Astrocyte (in vitro differentiated cells and primary cell): Measurements from ENCODE around the gene HS6ST1. TPM values are rescaled to one million over a fixed set of nuclear protein-coding genes. Genes with fewer than 3 reads are reported as not detected.

Source experiments
- DNase-seq: peaks from one replicate; pipeline ENCODE4 v3.0.0-alpha.2; 2010; ENCODE audit warnings: low read depth
- FAIRE-seq: peaks from 2 replicates; lab custom pipeline; 2011; peaks lifted over from hg19 to GRCh38; lab: Jason Lieb, UNC
- H2AFZ ChIP-seq: 2 replicates; pipeline ENCODE4 v1.6.0; 2012; ENCODE audit warnings: low read depth, low read length, inconsistent platforms
- H3K27ac ChIP-seq: 2 replicates; pipeline ENCODE4 v1.5.1; 2011; ENCODE audit warnings: low read depth, low read length, inconsistent platforms
- H3K27me3 ChIP-seq: 2 replicates; pipeline ENCODE4 v1.6.0; 2011; ENCODE audit warnings: low read length, inconsistent platforms; ENCODE audit not compliant: insufficient read depth
- H3K36me3 ChIP-seq: 2 replicates; pipeline ENCODE4 v1.5.1; 2011; ENCODE audit warnings: low read length, inconsistent platforms; ENCODE audit not compliant: insufficient read depth
- H3K4me1 ChIP-seq: 2 replicates; pipeline ENCODE4 v1.5.1; 2011; ENCODE audit warnings: low read length, inconsistent platforms; ENCODE audit not compliant: insufficient read depth
- H3K4me2 ChIP-seq: 2 replicates; pipeline ENCODE4 v1.6.0; 2012; ENCODE audit warnings: low read length, inconsistent platforms
- H3K4me3 ChIP-seq: 2 replicates; pipeline ENCODE4 v1.5.1; 2011; ENCODE audit warnings: low read depth, mild to moderate bottlenecking, low read length, inconsistent platforms; ENCODE audit not compliant: insufficient read depth
- H3K79me2 ChIP-seq: 2 replicates; pipeline ENCODE4 v1.6.0; 2012; ENCODE audit warnings: mild to moderate bottlenecking, low read length, inconsistent platforms; ENCODE audit not compliant: insufficient read depth
- H3K9ac ChIP-seq: 2 replicates; pipeline ENCODE4 v1.6.0; 2012; ENCODE audit warnings: mild to moderate bottlenecking, low read length, inconsistent platforms
- H3K9me3 ChIP-seq: 2 replicates; pipeline ENCODE4 v1.5.1; 2012; ENCODE audit warnings: low read depth, mild to moderate bottlenecking, low read length, inconsistent platforms; ENCODE audit not compliant: insufficient read depth
- H4K20me1 ChIP-seq: 2 replicates; pipeline ENCODE4 v1.6.0; 2012; ENCODE audit warnings: low read length, inconsistent platforms; ENCODE audit not compliant: insufficient read depth
- H3K27ac Mint-ChIP-seq: one replicate; pipeline ENCODE4 v1.8.0; 2021; ENCODE audit warnings: mild to moderate bottlenecking, mixed read lengths; ENCODE audit not compliant: unreplicated experiment
- H3K27me3 Mint-ChIP-seq: one replicate; pipeline ENCODE4 v1.8.0; 2021; ENCODE audit warnings: low read depth, mixed read lengths; ENCODE audit not compliant: unreplicated experiment
- H3K36me3 Mint-ChIP-seq: one replicate; pipeline ENCODE4 v1.8.0; 2021; ENCODE audit warnings: low read depth, mixed read lengths; ENCODE audit not compliant: unreplicated experiment
- H3K4me1 Mint-ChIP-seq: one replicate; pipeline ENCODE4 v1.8.0; 2021; ENCODE audit warnings: low read depth, mixed read lengths; ENCODE audit not compliant: unreplicated experiment
- H3K4me3 Mint-ChIP-seq: one replicate; pipeline ENCODE4 v1.8.0; 2021; ENCODE audit warnings: mild to moderate bottlenecking, moderate library complexity, mixed read lengths; ENCODE audit not compliant: unreplicated experiment
- H3K9me3 Mint-ChIP-seq: one replicate; pipeline ENCODE4 v1.8.0; 2021; ENCODE audit warnings: mild to moderate bottlenecking, mixed read lengths; ENCODE audit not compliant: unreplicated experiment
- EZH2 ChIP-seq: IDR thresholded peaks from 2 replicates; pipeline ENCODE4 v1.6.1; 2012; ENCODE audit warnings: mild to moderate bottlenecking, low read length, inconsistent platforms; ENCODE audit not compliant: insufficient read depth
- total RNA-seq: library from RNA; stranded (reverse); gene quantifications from 2 replicates; pipeline ENCODE4 v1.2.1, GENCODE V29; 2021
- TF ChIP-seq, protein P1 (sequence below): IDR thresholded peaks from 2 replicates; pipeline ENCODE4 v1.5.1; 2011; ENCODE audit warnings: low read depth, mild to moderate bottlenecking, inconsistent platforms, low read length, moderate library complexity; ENCODE audit not compliant: insufficient read depth

HS6ST1 gene
- total RNA-seq, 1 donor from 2014 or later, result 20.5 TPM

DNA sequence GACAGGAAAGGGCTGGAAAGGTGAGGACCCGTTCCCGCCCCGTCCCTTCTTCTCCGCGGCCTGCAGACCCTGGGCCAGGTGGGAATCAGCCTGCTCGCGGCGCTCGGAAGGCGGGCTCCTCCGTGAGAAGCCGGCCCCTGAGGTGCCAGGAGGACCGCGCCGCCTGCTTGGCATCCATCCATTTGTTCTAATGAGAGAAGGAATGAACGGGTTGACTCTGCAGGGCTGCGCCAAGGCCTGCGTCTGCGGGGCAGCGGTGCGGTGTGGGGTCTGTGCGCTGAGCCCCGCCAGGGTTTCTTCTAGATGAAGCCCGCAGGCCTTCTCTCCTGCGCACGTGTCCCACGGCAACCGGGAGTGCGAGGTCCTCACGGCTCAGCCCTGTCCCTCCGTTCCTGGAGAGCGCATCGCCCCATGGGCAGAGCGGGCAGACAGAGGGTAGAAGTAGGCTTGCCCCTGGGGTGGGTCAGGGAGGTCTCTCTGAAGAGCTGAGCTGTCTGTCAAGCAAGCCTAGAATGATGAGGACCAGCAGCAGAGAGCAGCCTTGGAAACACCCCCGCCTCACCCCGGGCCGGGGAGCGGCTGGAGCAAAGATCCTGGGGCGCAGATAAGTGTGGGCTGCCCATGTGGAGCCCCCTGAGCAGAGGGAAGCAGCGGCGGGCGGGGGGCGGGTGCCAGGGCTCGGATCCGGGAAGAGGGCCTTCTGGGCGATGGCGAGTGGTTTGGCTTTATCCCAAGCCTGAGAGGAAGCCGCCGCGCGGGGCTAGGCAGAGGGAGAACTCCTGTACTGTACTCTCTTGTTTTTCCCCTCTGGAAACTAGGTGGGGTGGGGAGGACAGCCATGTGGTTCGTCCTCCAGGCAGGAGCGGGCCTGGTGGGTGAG is 27.9 kb upstream of the HS6ST1 start:
- peaks cover 11% of the 10 kb centered on the region for H3K4me1 Mint-ChIP-seq
- TF ChIP-seq, protein P1, sequence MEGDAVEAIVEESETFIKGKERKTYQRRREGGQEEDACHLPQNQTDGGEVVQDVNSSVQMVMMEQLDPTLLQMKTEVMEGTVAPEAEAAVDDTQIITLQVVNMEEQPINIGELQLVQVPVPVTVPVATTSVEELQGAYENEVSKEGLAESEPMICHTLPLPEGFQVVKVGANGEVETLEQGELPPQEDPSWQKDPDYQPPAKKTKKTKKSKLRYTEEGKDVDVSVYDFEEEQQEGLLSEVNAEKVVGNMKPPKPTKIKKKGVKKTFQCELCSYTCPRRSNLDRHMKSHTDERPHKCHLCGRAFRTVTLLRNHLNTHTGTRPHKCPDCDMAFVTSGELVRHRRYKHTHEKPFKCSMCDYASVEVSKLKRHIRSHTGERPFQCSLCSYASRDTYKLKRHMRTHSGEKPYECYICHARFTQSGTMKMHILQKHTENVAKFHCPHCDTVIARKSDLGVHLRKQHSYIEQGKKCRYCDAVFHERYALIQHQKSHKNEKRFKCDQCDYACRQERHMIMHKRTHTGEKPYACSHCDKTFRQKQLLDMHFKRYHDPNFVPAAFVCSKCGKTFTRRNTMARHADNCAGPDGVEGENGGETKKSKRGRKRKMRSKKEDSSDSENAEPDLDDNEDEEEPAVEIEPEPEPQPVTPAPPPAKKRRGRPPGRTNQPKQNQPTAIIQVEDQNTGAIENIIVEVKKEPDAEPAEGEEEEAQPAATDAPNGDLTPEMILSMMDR, result no peak
- TF ChIP-seq EZH2, result no peak
- peaks cover 7% of the 10 kb centered on the region for H3K9me3 Mint-ChIP-seq
- H3K4me3 Mint-ChIP-seq, result no peak overlapping the region
- H3K27ac ChIP-seq, result no peak overlapping the region
- H3K36me3 Mint-ChIP-seq, result no peaks in the 10 kb centered on the region
- H3K4me1 ChIP-seq, result peaks cover 14% of the 10 kb centered on the region
- FAIRE-seq, result no peak
- H3K79me2 ChIP-seq, result no peaks in the 10 kb centered on the region
- H3K9ac ChIP-seq, result no peak overlapping the region
- no peak overlapping the region for H3K4me3 ChIP-seq
- H3K27ac Mint-ChIP-seq, result no peak overlapping the region
- H2AFZ ChIP-seq, result no peak overlapping the region
- no peak for DNase-seq
- no peak overlapping the region for H3K4me2 ChIP-seq
- H3K9me3 ChIP-seq, result peaks cover under 1% of the 10 kb centered on the region
- H3K27me3 ChIP-seq, result no peaks in the 10 kb centered on the region
- no peaks in the 10 kb centered on the region for H3K36me3 ChIP-seq
- H4K20me1 ChIP-seq, result no peaks in the 10 kb centered on the region
- H3K27me3 Mint-ChIP-seq, result peaks cover 6% of the 10 kb centered on the region

GRCh38 chr2:128345436-128346165 is 26.9 kb upstream of the HS6ST1 start:
- H3K36me3 Mint-ChIP-seq, result no peaks in the 10 kb centered on the region

More at GRCh38 chr2:128345436-128346165, 26.9 kb upstream of the HS6ST1 start:
- no peak overlapping the region for H3K4me2 ChIP-seq
- no peaks in the 10 kb centered on the region for H3K27me3 ChIP-seq
- H3K9me3 ChIP-seq, result no peaks in the 10 kb centered on the region
- no peak overlapping the region for H3K4me3 ChIP-seq
- no peak overlapping the region for H3K4me3 Mint-ChIP-seq
- TF ChIP-seq, protein P1, result no peak
- no peak for TF ChIP-seq EZH2
- FAIRE-seq (no peak), DNase-seq (no peak)
- no peaks in the 10 kb centered on the region for H3K36me3 ChIP-seq
- H3K27ac ChIP-seq, result no peak overlapping the region
- H3K9me3 Mint-ChIP-seq, result peaks cover 8% of the 10 kb centered on the region
- peaks cover 11% of the 10 kb centered on the region for H3K4me1 Mint-ChIP-seq
- H3K9ac ChIP-seq, result no peak overlapping the region
- H3K4me1 ChIP-seq, result peaks cover 14% of the 10 kb centered on the region
- H3K27me3 Mint-ChIP-seq, result peaks cover 6% of the 10 kb centered on the region
- no peak overlapping the region for H3K27ac Mint-ChIP-seq
- H2AFZ ChIP-seq, result no peak overlapping the region
- no peaks in the 10 kb centered on the region for H3K79me2 ChIP-seq
- no peaks in the 10 kb centered on the region for H4K20me1 ChIP-seq
